Measurements from ENCODE around the gene SH3BGR. TPM values are rescaled to one million over a fixed set of nuclear protein-coding genes. Genes with fewer than 3 reads are reported as not detected.

SH3BGR gene
- total and polyA plus RNA-seq, 2 donors (not counting 3 experiments of a cell fraction or from before 2014, with no cell fraction given) = 1.1 TPM; not detected in 1

DNA sequence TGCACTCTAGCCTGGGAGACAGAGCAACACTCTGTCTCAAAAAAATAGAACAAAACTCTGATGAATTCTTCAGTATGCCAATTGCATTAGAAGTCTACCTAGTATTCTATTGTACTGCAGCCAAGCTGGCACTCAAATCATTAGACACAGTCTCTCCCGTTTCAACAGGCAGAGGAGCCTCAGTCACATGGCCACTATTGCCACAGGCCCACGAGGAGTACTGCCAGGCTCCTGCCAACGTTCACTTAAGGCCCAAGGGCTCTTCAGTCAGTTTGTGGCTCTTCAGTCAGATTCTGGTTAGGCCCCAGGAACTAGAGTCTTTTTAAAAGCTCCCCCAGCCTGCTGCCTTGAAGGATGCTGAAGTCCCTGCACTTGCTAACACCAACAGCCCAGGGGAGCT is 73.4 kb downstream of the SH3BGR start:
- TF ChIP-seq, protein P1, sequence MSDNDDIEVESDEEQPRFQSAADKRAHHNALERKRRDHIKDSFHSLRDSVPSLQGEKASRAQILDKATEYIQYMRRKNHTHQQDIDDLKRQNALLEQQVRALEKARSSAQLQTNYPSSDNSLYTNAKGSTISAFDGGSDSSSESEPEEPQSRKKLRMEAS (IDR thresholded peaks at IDR 0.05; ENCODE audit: insufficient read depth, insufficient read length) = no peak
- TF ChIP-seq POLR2A (IDR thresholded peaks at IDR 0.05; ENCODE audit: low read depth, low read length) = no peak
- no peak for TF ChIP-seq JUN (IDR thresholded peaks at IDR 0.05; ENCODE audit: borderline replicate concordance, insufficient read depth, insufficient read length, low read depth)
- no peak for TF ChIP-seq POLR2AphosphoS5 (IDR thresholded peaks at IDR 0.05; ENCODE audit: insufficient read depth, low read depth, low read length)
- no peak for TF ChIP-seq FOS (IDR thresholded peaks at IDR 0.05; ENCODE audit: borderline replicate concordance, insufficient read depth, low read length)
- TF ChIP-seq MYC (IDR thresholded peaks at IDR 0.05; ENCODE audit: low read depth, low read length) = no peak
- TF ChIP-seq EZH2 (IDR thresholded peaks at IDR 0.05; ENCODE audit: borderline replicate concordance, low read depth, low read length, severe bottlenecking) = no peak
- no peak for TF ChIP-seq GATA2 (IDR thresholded peaks at IDR 0.05; ENCODE audit: insufficient read depth, insufficient read length, low read depth, low read length)
- TF ChIP-seq, protein P2, sequence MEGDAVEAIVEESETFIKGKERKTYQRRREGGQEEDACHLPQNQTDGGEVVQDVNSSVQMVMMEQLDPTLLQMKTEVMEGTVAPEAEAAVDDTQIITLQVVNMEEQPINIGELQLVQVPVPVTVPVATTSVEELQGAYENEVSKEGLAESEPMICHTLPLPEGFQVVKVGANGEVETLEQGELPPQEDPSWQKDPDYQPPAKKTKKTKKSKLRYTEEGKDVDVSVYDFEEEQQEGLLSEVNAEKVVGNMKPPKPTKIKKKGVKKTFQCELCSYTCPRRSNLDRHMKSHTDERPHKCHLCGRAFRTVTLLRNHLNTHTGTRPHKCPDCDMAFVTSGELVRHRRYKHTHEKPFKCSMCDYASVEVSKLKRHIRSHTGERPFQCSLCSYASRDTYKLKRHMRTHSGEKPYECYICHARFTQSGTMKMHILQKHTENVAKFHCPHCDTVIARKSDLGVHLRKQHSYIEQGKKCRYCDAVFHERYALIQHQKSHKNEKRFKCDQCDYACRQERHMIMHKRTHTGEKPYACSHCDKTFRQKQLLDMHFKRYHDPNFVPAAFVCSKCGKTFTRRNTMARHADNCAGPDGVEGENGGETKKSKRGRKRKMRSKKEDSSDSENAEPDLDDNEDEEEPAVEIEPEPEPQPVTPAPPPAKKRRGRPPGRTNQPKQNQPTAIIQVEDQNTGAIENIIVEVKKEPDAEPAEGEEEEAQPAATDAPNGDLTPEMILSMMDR (IDR thresholded peaks at IDR 0.05; ENCODE audit: extremely low read depth in 1 of 2, insufficient read depth in 1 of 2, low read depth in 1 of 2, low read length in 2 of 2) = no peak
- no peaks in the 10 kb centered on the region for H3K27me3 ChIP-seq (ENCODE audit: control insufficient read depth in 2 of 2, insufficient read depth in 2 of 2, low read length in 2 of 2)
- H3K9me3 ChIP-seq (replicated peaks; ENCODE audit: control insufficient read depth, insufficient read depth, low read length) = no peaks in the 10 kb centered on the region
- H3K36me3 ChIP-seq (ENCODE audit: control insufficient read depth in 2 of 2, extremely low read depth in 1 of 2, insufficient read depth in 2 of 2, low read length in 2 of 2) = no peaks in the 10 kb centered on the region
- H4K20me1 ChIP-seq (replicated peaks; ENCODE audit: control insufficient read depth, extremely low read depth, insufficient read depth, low read length) = no peaks in the 10 kb centered on the region
- H3K79me2 ChIP-seq (ENCODE audit: control insufficient read depth, insufficient read depth, low read length) = no peaks in the 10 kb centered on the region
- H3K27ac ChIP-seq (ENCODE audit: insufficient read depth, low read depth, low read length) = no peak overlapping the region
- H3K4me2 ChIP-seq (ENCODE audit: insufficient read depth, low read length) = no peak overlapping the region
- FAIRE-seq (no peak), DNase-seq (ENCODE audit: low read depth, low spot score) (no peak)
- no peaks in the 10 kb centered on the region for H3K4me1 ChIP-seq (ENCODE audit: control insufficient read depth, extremely low read depth, insufficient read depth, low read length)
- no peaks in the 10 kb centered on the region for H3K9me1 ChIP-seq (replicated peaks; ENCODE audit: control insufficient read depth, extremely low read depth, insufficient read depth, low read length)
- ChIA-PET CTCF (no interaction called here), POLR2A (no interaction called here)
- H3K9ac ChIP-seq (replicated peaks; ENCODE audit: extremely low read depth, insufficient read depth, low read length) = no peak overlapping the region
- intact Hi-C loops (cut with micrococcal nuclease) (no loop called here), dilution Hi-C loops (cut with MboI; ENCODE audit: extremely low pct_ligation_motif_present, low sequenced_read_pairs) (no loop called here)
- BruUV-seq (replicated peaks) = no TSS peak
- no peak overlapping the region for H3K4me3 ChIP-seq (replicated peaks in 1 of 3; ENCODE audit: insufficient read depth in 1 of 3, low read depth in 1 of 3, low read length in 3 of 3)
- H2AFZ ChIP-seq (ENCODE audit: low read depth, low read length) = no peak overlapping the region

Measured in endothelial cell of umbilical vein (primary cell).